Measurements from ENCODE around the gene VSX1.

The VSX1 gene

GRCh38 chr20:25099601-25100140 lies 17.7 kb upstream of the VSX1 start:
- no peak for TF ChIP-seq TAF1 (IDR thresholded peaks at IDR 0.05; ENCODE audit: borderline replicate concordance, insufficient read depth, low read length)
- no peak for TF ChIP-seq FOXP2 (optimal IDR thresholded peaks at IDR 0.05; ENCODE audit: borderline replicate concordance, extremely low read depth, extremely low read length, insufficient read depth)
- TF ChIP-seq POLR2AphosphoS5 (IDR thresholded peaks at IDR 0.05; ENCODE audit: low read depth, low read length) = no peak
- TF ChIP-seq REST (IDR thresholded peaks at IDR 0.05; ENCODE audit: insufficient read depth in 1 of 2, low read depth in 2 of 2, low read length in 2 of 2) = no peak
- TF ChIP-seq SIN3A (IDR thresholded peaks at IDR 0.05; ENCODE audit: borderline replicate concordance, insufficient read depth, low read length) = no peak

GRCh38 chr20:25097498-25097897 lies 15.6 kb upstream of the VSX1 start:
- TF ChIP-seq REST (IDR thresholded peaks at IDR 0.05; ENCODE audit: insufficient read depth in 1 of 2, low read depth in 2 of 2, low read length in 2 of 2) = no peak
- TF ChIP-seq FOXP2 (optimal IDR thresholded peaks at IDR 0.05; ENCODE audit: borderline replicate concordance, extremely low read depth, extremely low read length, insufficient read depth) = no peak
- TF ChIP-seq TAF1 (IDR thresholded peaks at IDR 0.05; ENCODE audit: borderline replicate concordance, insufficient read depth, low read length) = no peak
- no peak for TF ChIP-seq POLR2AphosphoS5 (IDR thresholded peaks at IDR 0.05; ENCODE audit: low read depth, low read length)
- no peak for TF ChIP-seq SIN3A (IDR thresholded peaks at IDR 0.05; ENCODE audit: borderline replicate concordance, insufficient read depth, low read length)

GRCh38 chr20:25090492-25091429 lies 8.8 kb upstream of the VSX1 start:
- TF ChIP-seq FOXP2 (optimal IDR thresholded peaks at IDR 0.05; ENCODE audit: borderline replicate concordance, extremely low read depth, extremely low read length, insufficient read depth) = no peak
- no peak for TF ChIP-seq POLR2AphosphoS5 (IDR thresholded peaks at IDR 0.05; ENCODE audit: low read depth, low read length)
- no peak for TF ChIP-seq TAF1 (IDR thresholded peaks at IDR 0.05; ENCODE audit: borderline replicate concordance, insufficient read depth, low read length)
- TF ChIP-seq SIN3A (IDR thresholded peaks at IDR 0.05; ENCODE audit: borderline replicate concordance, insufficient read depth, low read length) = no peak
- TF ChIP-seq REST (IDR thresholded peaks at IDR 0.05; ENCODE audit: insufficient read depth in 1 of 2, low read depth in 2 of 2, low read length in 2 of 2) = no peak

GRCh38 chr20:25089662-25090061 lies 7.7 kb upstream of the VSX1 start:
- TF ChIP-seq POLR2AphosphoS5 (IDR thresholded peaks at IDR 0.05; ENCODE audit: low read depth, low read length) (no peak), REST (IDR thresholded peaks at IDR 0.05; ENCODE audit: insufficient read depth in 1 of 2, low read depth in 2 of 2, low read length in 2 of 2) (no peak), TAF1 (IDR thresholded peaks at IDR 0.05; ENCODE audit: borderline replicate concordance, insufficient read depth, low read length) (no peak), SIN3A (IDR thresholded peaks at IDR 0.05; ENCODE audit: borderline replicate concordance, insufficient read depth, low read length) (no peak), FOXP2 (optimal IDR thresholded peaks at IDR 0.05; ENCODE audit: borderline replicate concordance, extremely low read depth, extremely low read length, insufficient read depth) (no peak)

All from PFSK-1 (cell line).